ENCODE data around the gene BCDIN3D.
A peak's percentile ranks its signal among the peaks of the same experiment; 100 is the strongest.

The BCDIN3D gene

DNA sequence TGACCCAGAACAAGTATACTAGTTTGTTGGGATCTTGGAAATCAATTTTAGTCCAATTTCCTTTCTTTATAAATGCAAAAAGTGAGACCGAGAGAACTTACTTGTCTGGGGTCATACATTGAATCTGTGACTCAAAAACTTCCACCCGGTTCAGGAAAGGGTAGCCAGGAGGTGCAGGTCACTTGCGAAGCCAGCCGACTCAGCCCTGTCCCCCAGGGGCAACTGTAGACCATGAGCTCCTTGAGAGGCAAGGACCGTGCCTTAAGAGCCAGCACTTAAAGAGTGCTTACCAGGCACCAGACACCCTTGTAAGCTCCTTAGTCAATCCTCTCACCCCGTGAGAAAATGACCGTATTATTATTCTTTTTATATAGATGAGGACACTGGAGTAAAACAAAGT, 505 bp upstream of the BCDIN3D start:
- ChIA-PET CTCF (interaction anchor here (0.6 to 1.2 kb wide), 6 partner anchors 23 to 663 kb away, joined by 3 to 4 read pairs (median 3); no protein-coding TSS in a partner anchor), POLR2A (interaction anchor here (0.7 to 3.6 kb wide), 27 partner anchors 8 to 324 kb away, joined by 3 to 18 read pairs (median 4); partner anchors contain the start of genes CERS5, NCKAP5L and TMBIM6)
- no peak for TF ChIP-seq ZNF384 (IDR thresholded peaks at IDR 0.05)
- TF ChIP-seq LEF1 (IDR thresholded peaks at IDR 0.05; ENCODE audit: borderline replicate concordance) = no peak
- no peak for TF ChIP-seq L3MBTL2 (conservative IDR thresholded peaks at IDR 0.05)
- no peak for TF ChIP-seq FOXK2 (IDR thresholded peaks at IDR 0.05)
- no peak for TF ChIP-seq PKNOX1 (IDR thresholded peaks at IDR 0.05)
- TF ChIP-seq ELF4 (IDR thresholded peaks at IDR 0.05) = no peak
- TF ChIP-seq SUZ12 (IDR thresholded peaks at IDR 0.05) = no peak
- no peak for TF ChIP-seq TARDBP (IDR thresholded peaks at IDR 0.05)
- no peak for TF ChIP-seq BHLHE40 (IDR thresholded peaks at IDR 0.05; ENCODE audit: borderline replicate concordance)
- no peak for TF ChIP-seq HDGF (IDR thresholded peaks at IDR 0.05; ENCODE audit: borderline replicate concordance)
- no peak for TF ChIP-seq ARNT (IDR thresholded peaks at IDR 0.05)
- TF ChIP-seq FOXA1 (IDR thresholded peaks at IDR 0.05) = no peak
- no peak for TF ChIP-seq NFRKB (IDR thresholded peaks at IDR 0.05)
- TF ChIP-seq SP1 (IDR thresholded peaks at IDR 0.05) = no peak
- no peak for TF ChIP-seq CTBP1 (IDR thresholded peaks at IDR 0.05; ENCODE audit: borderline replicate concordance)
- no peak for TF ChIP-seq FOXM1 (IDR thresholded peaks at IDR 0.05; ENCODE audit: borderline replicate concordance)
- no peak for DNase-seq (ENCODE audit: extremely low spot score)

- peak; percentile 41 for DNase-seq (ENCODE audit: extremely low spot score)
- ChIA-PET POLR2A (interaction anchor here (2.1 to 2.2 kb wide), 3 partner anchors 10 to 98 kb away, joined by 9 to 14 read pairs (median 11); partner anchors contain the start of genes NCKAP5L and TMBIM6), CTCF (interaction anchor here (0.6 to 2.7 kb wide), 10 partner anchors 10 to 1258 kb away, joined by 3 to 21 read pairs (median 4); partner anchors contain the start of gene TMBIM6)
- no peak for TF ChIP-seq FOXK2 (IDR thresholded peaks at IDR 0.05)
- no peak for TF ChIP-seq HDGF (IDR thresholded peaks at IDR 0.05; ENCODE audit: borderline replicate concordance)
- peak; percentile 87 for TF ChIP-seq PKNOX1 (IDR thresholded peaks at IDR 0.05)
- TF ChIP-seq LEF1 (IDR thresholded peaks at IDR 0.05; ENCODE audit: borderline replicate concordance) = no peak
- TF ChIP-seq ELF4 (IDR thresholded peaks at IDR 0.05) = no peak
- TF ChIP-seq TARDBP (IDR thresholded peaks at IDR 0.05) = no peak
Measured at GRCh38 chr12:49838973-49839633, 3.8 kb downstream of the BCDIN3D start.

- DNase-seq (ENCODE audit: extremely low spot score) = no peak
- no peak for TF ChIP-seq FOXK2 (IDR thresholded peaks at IDR 0.05)
- no peak for TF ChIP-seq ARNT (IDR thresholded peaks at IDR 0.05)
- TF ChIP-seq L3MBTL2 (conservative IDR thresholded peaks at IDR 0.05) = no peak
- TF ChIP-seq LEF1 (IDR thresholded peaks at IDR 0.05; ENCODE audit: borderline replicate concordance) = no peak
- TF ChIP-seq FOXM1 (IDR thresholded peaks at IDR 0.05; ENCODE audit: borderline replicate concordance) = no peak
- no peak for TF ChIP-seq TARDBP (IDR thresholded peaks at IDR 0.05)
- TF ChIP-seq NFRKB (IDR thresholded peaks at IDR 0.05) = no peak
- no peak for TF ChIP-seq SUZ12 (IDR thresholded peaks at IDR 0.05)
- no peak for TF ChIP-seq BHLHE40 (IDR thresholded peaks at IDR 0.05; ENCODE audit: borderline replicate concordance)
- no peak for TF ChIP-seq PKNOX1 (IDR thresholded peaks at IDR 0.05)
- no peak for TF ChIP-seq ZNF384 (IDR thresholded peaks at IDR 0.05)
- TF ChIP-seq HDGF (IDR thresholded peaks at IDR 0.05; ENCODE audit: borderline replicate concordance) = no peak
- no peak for TF ChIP-seq CTBP1 (IDR thresholded peaks at IDR 0.05; ENCODE audit: borderline replicate concordance)
- CTCF ChIA-PET = interaction anchor here (0.6 to 1.1 kb wide), 2 partner anchors 16 to 92 kb away, joined by 3 read pairs; partner anchors contain the start of gene TMBIM6
- POLR2A ChIA-PET = interaction anchor here (1.7 kb wide), 1 partner anchor 10 kb away, joined by 6 read pairs; the partner anchor contains the start of gene BCDIN3D
Measured at GRCh38 chr12:49832836-49833421, 10.0 kb downstream of the BCDIN3D start.

DNA sequence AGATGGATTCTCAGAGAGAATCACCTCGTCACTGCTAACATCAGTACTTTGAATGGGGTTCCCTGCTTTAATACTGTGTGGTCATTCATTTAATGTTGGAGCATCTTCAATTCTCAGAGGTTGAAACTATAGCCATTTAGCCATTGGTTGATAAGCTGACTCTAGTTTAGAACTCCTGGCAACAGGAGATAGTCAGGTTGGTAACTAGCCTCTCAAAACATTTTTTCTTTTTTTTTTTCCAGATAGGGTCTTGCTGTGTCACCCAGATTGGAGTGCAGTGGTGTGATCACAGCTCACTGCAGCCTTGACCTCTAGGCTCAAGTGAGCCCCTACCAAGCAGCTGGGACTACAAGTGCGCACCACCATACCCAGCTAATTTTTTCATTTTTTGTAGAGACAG, 11.2 kb downstream of the BCDIN3D start:
- POLR2A ChIA-PET = interaction anchor here (1.2 to 1.7 kb wide), 2 partner anchors 10 to 11 kb away, joined by 3 to 6 read pairs; partner anchors contain the start of gene BCDIN3D
- CTCF ChIA-PET = no interaction called here
- no peak for DNase-seq (ENCODE audit: extremely low spot score)
- TF ChIP-seq FOXK2 (IDR thresholded peaks at IDR 0.05) = no peak
- no peak for TF ChIP-seq SP1 (IDR thresholded peaks at IDR 0.05)
- TF ChIP-seq SUZ12 (IDR thresholded peaks at IDR 0.05) = no peak
- TF ChIP-seq TARDBP (IDR thresholded peaks at IDR 0.05) = no peak
- TF ChIP-seq ZNF384 (IDR thresholded peaks at IDR 0.05) = no peak
- TF ChIP-seq FOXM1 (IDR thresholded peaks at IDR 0.05; ENCODE audit: borderline replicate concordance) = no peak
- TF ChIP-seq FOXA1 (IDR thresholded peaks at IDR 0.05) = no peak
- no peak for TF ChIP-seq ELF4 (IDR thresholded peaks at IDR 0.05)
- TF ChIP-seq L3MBTL2 (conservative IDR thresholded peaks at IDR 0.05) = no peak
- TF ChIP-seq BHLHE40 (IDR thresholded peaks at IDR 0.05; ENCODE audit: borderline replicate concordance) = no peak
- TF ChIP-seq ARNT (IDR thresholded peaks at IDR 0.05) = no peak
- no peak for TF ChIP-seq CTBP1 (IDR thresholded peaks at IDR 0.05; ENCODE audit: borderline replicate concordance)
- TF ChIP-seq NFRKB (IDR thresholded peaks at IDR 0.05) = no peak
- no peak for TF ChIP-seq HDGF (IDR thresholded peaks at IDR 0.05; ENCODE audit: borderline replicate concordance)

Data from HEK293T (cell line).